ENCODE results near the gene ZNF831.

- no peak for TF ChIP-seq CTCF (IDR thresholded peaks at IDR 0.05)
- TF ChIP-seq POLR2A (IDR thresholded peaks at IDR 0.05): no peak
Measured at GRCh38 chr20:59253779-59254319, 90.2 kb downstream of the ZNF831 start.

Measured in ovary (tissue), 3 donors.